ENCODE results near the gene OBP2A.
"Not testable (repeated sequence)": the region's sequence is repeated elsewhere in the genome, so short reads cannot be mapped to it uniquely, and the experiment has no call there.

The OBP2A gene

DNA sequence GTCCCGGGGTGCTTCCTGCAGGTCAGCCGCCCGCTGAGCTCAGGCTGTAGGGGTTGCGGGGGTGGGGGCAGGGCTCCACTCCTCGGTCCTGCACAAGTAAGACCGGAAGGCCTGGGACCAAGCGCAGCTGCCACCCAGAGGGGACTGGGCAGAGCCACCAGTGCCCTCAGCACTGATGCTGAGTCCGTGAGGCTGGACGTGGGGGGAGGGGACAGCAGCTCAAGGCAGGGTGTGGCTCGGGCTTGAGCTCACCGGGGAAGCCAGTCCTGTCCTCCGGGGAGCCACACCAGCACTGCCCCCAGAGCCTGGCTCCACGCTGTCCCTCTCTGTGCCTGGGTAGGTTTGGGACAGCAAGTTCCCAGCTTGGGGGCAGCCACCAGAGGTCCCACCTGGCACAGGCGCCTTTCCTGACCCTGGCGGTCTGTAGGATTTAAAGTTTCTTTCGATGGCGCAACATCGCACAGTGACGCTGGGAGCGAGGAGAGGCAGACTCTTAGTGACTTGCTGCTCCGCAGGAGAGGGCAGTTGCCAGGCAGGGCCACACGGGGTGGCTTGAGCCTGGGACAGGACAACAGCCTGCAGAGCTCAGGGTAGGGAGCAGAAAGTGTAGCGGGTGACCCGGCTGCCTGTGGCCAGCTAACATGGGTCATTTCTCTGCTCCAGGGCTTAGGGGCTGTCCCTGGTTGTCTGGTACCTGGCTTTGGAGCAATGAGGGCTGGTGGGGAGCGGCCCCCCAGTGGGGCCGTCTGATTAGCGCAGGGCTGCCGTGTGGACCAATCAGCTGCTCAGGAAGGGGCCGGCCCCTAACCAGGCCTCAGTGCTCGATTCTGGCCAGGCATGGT is 19.0 kb upstream of the OBP2A start:
- H3K27me3 Mint-ChIP-seq = peaks cover 15 to 20% of the 10 kb centered on the region in 2 donors
- H3K27ac Mint-ChIP-seq = no peak overlapping the region
- no peak overlapping the region for H3K4me3 Mint-ChIP-seq
- no peaks in the 10 kb centered on the region for H3K9me3 Mint-ChIP-seq
- no peaks in the 10 kb centered on the region for H3K4me1 Mint-ChIP-seq
- ATAC-seq (replicated peaks) (no peak), DNase-seq (no peak)
- H3K36me3 Mint-ChIP-seq = no peaks in the 10 kb centered on the region

DNA sequence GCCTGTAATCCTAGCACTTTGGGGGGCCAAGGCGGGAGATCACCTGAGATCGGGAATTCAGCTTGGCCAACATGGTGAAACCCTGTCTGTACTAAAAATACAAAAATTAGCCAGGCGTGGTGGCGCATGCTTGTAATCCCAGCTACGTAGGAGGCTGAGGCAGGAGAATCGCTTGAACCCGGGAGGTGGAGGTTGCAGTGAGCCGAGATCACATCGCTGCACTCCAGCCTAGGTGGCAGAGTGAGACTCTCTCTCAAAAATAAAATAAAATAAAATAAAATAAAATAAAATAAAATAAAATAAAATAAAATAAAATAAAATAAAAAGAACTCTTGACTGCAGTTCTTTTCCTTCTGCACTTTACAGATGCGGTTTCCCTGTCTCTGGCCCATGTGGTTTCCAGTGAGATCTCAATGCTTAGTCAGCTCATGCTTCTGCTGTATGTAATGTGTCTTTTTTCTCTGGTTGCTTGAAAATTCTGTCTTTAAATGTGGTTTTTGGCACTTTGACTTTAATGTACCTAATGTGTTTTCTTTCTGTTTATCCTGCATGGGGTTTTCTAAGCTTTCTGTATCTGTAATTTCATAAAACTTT is 17.0 kb upstream of the OBP2A start:
- H3K36me3 Mint-ChIP-seq, H3K27ac Mint-ChIP-seq: not testable (repeated sequence)

DNA sequence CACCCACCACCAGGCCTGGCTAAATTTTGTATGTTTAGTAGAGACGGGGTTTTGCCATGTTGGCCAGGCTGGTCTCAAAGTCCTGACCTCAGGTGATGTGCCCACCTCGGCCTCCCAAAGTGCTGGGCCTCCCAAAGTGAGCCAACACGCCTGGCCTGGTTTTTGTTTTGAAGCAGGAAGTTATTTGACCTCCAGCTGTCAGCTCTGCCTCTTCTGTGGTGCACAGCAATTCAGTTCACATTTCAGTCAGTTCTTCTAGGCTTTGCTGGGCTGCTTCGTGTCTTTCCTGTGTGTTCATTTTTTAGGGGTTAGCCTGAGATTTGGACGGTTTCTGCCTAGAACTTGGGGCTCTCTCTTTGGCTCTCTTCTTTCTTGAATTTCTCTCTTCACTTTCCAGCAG is 15.8 kb upstream of the OBP2A start:
- ATAC-seq (replicated peaks) (no peak), DNase-seq (no peak)
- H3K36me3 Mint-ChIP-seq = no peaks in the 10 kb centered on the region
- H3K4me1 Mint-ChIP-seq = no peaks in the 10 kb centered on the region
- H3K4me3 Mint-ChIP-seq = no peak overlapping the region
- no peaks in the 10 kb centered on the region for H3K9me3 Mint-ChIP-seq
- no peak overlapping the region for H3K27ac Mint-ChIP-seq
- H3K27me3 Mint-ChIP-seq = peaks cover 26 to 27% of the 10 kb centered on the region in 2 donors

More for the DNA sequence above, 17.0 kb upstream of the OBP2A start:
- H3K9me3 Mint-ChIP-seq; H3K4me1 Mint-ChIP-seq; H3K4me3 Mint-ChIP-seq; ATAC-seq (replicated peaks); DNase-seq: not testable (repeated sequence)
- peaks cover 15 to 16% of the 10 kb centered on the region in 2 donors for H3K27me3 Mint-ChIP-seq

DNA sequence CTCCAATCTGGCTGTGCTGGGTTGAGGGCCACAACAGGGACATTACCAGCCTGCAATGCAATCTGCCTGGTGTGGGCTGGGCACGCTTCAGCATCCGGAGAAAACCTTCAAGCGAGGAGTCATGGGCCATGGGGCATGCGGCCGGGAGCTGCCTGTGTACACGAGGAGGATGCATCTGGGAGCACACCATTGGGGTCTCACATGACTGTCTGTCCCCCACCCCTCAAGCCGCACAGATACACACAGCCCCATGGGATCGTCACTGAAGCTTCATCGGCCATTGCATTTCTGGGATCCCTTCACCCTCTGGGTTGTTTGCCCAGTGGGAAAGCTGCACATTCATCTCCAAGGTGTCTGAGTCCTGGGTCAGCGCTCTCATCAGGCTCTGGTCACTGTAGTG is 14.8 kb upstream of the OBP2A start:
- Mint-ChIP-seq H3K36me3 (no peaks in the 10 kb centered on the region), H3K9me3 (no peaks in the 10 kb centered on the region), H3K27ac (no peak overlapping the region), H3K4me1 (no peaks in the 10 kb centered on the region), H3K4me3 (no peak overlapping the region), H3K27me3 (peaks cover 26 to 27% of the 10 kb centered on the region in 2 donors)
- DNase-seq = no peak
- ATAC-seq (replicated peaks) = no peak

DNA sequence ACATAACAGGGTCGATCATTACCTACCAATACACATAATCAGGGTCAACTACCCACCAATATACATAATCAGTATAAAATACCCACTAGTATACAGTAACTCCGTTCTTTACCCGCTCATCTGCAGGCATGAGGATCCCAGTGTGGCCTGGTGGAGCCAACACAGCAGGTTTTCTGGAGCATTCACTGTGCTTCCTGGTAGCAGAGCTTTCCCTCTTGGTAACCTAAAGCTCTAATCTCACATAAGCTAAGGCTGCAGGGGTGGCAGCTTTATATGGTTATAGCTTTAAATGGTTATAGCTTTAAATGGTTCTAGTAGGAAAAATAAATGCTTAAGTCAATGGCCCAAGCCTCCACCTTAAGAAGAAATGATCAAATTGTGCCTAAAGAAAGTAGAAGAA is 12.8 kb upstream of the OBP2A start:
- Mint-ChIP-seq H3K27me3 (peaks cover 26 to 27% of the 10 kb centered on the region in 2 donors), H3K9me3 (peaks cover 0 to 1% of the 10 kb centered on the region in 2 donors), H3K4me3 (no peak overlapping the region), H3K36me3 (no peaks in the 10 kb centered on the region), H3K27ac (no peak overlapping the region), H3K4me1 (no peaks in the 10 kb centered on the region)
- no peak for DNase-seq
- ATAC-seq (replicated peaks) = no peak

DNA sequence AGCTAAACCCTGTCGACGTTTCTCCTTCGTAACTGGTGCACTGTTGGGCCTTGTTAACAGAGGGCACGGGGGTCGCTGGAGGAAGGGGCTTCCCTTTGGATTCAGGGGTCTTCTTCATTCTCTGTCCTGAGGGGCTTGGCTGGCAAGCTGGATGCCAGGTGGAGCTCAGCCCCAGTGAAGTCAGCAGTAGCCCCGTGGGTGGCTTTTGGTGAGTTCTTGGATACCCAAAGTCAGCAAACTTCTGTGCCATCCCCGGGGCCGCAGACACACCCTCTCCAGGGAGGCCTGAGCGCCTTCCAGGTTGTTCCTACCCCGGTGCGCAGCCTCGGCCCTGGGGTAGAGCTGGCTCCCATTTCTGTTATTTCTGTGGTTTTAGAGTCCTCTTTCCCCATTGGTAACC is 12.3 kb upstream of the OBP2A start:
- DNase-seq = no peak
- peaks cover 0 to 1% of the 10 kb centered on the region in 2 donors for H3K9me3 Mint-ChIP-seq
- H3K36me3 Mint-ChIP-seq = no peaks in the 10 kb centered on the region
- no peak for ATAC-seq (replicated peaks)
- H3K4me1 Mint-ChIP-seq = no peaks in the 10 kb centered on the region
- no peak overlapping the region for H3K4me3 Mint-ChIP-seq
- H3K27ac Mint-ChIP-seq = no peak overlapping the region
- H3K27me3 Mint-ChIP-seq = peaks cover 26 to 27% of the 10 kb centered on the region in 2 donors

DNA sequence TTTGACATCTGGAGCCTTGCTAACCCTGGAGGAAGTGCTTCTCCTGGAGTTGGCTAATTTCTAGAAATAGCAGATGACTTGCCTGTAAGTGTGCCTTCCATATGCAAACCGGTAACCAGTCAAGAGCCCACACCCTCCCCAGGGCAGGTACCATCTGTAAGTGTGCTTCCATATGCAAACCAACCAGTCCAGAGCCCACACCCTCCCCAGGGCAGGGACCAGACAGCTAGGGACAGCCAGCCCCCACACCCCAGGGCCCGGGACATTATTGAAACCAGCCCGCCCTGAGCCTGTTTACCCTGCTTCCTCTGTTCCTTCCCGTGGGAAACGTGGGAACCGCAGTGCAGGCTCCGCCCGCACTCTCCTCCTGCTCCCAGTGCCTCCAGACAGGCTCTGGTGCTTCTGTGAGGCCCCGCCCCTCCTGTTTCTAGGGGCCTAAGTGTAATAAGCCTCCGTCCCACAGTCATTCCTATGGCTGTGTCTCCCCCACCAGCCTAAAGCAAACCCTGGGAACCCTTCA is 11.7 kb upstream of the OBP2A start:
- ATAC-seq (replicated peaks); H3K27ac Mint-ChIP-seq; H3K9me3 Mint-ChIP-seq; H3K4me1 Mint-ChIP-seq; DNase-seq; H3K4me3 Mint-ChIP-seq; H3K36me3 Mint-ChIP-seq: not testable (repeated sequence)
- H3K27me3 Mint-ChIP-seq = peaks cover 24 to 25% of the 10 kb centered on the region in 2 donors

DNA sequence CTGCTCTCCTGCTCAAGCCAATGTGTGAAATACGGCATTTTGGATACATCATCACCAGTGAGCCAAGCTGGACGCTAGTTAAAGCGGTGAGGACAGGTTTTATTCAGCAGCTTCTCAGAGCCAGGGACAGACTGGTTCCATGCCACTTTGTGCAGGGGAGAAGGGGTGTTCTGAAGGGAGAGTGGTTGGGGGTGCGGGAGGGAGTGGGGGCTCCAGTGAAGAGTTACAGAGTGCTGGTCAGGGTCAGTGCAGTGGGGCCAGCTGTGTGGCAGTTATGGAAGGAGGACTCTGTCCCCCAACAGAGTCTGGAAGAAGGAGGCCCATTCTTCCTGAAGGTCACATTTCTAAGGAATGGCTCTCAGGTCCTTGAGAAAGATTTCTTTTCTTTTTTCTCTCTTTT is 11.1 kb upstream of the OBP2A start:
- peaks cover 19 to 24% of the 10 kb centered on the region in 2 donors for H3K27me3 Mint-ChIP-seq
- H3K4me1 Mint-ChIP-seq; H3K9me3 Mint-ChIP-seq; H3K27ac Mint-ChIP-seq; ATAC-seq (replicated peaks); H3K36me3 Mint-ChIP-seq; H3K4me3 Mint-ChIP-seq; DNase-seq: not testable (repeated sequence)

DNA sequence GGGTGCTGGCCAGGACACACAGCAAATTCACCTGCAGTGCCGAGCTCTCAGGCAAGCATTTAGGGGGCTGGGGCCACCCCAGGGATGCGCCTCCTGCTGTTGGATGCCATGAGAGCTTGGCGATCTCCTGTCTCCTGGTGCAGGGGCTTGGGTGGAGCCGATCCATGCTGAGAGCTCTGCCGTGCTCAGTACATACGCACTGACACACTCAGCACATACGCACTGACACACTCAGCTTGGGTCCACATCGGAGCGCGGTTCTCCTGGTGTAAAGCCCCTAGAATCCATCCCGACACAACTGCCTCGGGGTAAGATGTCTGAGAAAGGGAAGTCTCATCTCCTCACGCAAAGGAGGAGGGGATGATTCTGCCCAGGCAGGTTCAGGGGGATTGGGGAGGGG is 10.3 kb upstream of the OBP2A start:
- not testable (repeated sequence) for H3K9me3 Mint-ChIP-seq; ATAC-seq (replicated peaks); H3K27ac Mint-ChIP-seq; DNase-seq; H3K36me3 Mint-ChIP-seq; H3K4me3 Mint-ChIP-seq; H3K4me1 Mint-ChIP-seq
- peaks cover 18 to 31% of the 10 kb centered on the region in 2 donors for H3K27me3 Mint-ChIP-seq

DNA sequence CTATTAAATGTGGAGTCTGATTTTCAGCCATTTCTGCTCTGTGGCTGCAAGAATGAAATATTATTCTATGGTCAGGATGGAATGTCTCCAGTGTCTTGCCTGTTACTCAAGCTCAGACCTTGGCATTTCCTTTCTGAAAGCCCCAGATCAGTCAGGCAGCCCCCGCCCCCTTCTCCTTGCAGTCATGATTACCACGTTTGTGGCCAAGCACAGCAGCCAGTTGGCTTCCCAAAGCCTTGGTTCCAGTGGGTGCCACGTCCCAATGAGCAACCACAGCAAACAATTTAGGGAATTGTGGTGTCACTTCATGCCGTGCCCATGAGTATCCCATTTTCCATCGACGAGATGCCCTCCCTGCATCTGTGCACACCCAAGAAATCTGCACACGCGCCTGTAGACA is 9.7 kb upstream of the OBP2A start:
- Mint-ChIP-seq H3K4me1 (no peaks in the 10 kb centered on the region), H3K4me3 (no peak overlapping the region), H3K27me3 (peaks cover 16 to 30% of the 10 kb centered on the region in 2 donors), H3K27ac (no peak overlapping the region), H3K36me3 (no peaks in the 10 kb centered on the region), H3K9me3 (peaks cover 0 to 1% of the 10 kb centered on the region in 2 donors)
- ATAC-seq (replicated peaks) (no peak), DNase-seq (no peak)

DNA sequence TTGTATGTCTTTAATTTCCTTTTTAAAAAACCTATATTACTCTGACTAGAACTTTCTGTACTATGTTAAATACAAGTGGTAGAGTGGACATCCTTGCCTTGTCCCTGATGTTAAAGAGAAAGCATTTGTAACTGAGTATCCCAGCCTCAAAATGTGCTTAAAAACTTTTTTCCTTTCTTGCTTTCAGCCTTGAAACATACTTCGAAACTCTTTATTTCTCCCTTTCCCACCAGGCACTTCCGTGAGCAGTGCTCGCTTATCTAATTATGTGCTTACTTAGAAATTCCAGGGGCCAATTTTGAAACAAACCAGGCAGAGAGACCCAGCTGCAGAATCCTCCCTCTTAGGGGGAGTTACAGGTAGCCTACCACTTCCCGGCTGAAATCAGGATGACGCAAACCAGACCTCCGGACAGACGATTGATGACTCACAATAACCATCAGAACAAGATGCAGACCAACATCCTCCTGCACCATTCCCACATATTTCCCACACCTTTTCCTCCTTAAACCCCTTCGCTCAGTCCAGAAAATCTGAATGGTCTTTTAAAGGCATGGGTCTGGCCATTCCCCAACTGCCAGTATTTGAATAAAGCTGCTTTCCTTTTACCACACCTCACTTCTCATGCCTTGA is 2.5 kb upstream of the OBP2A start:
- peaks cover 14 to 19% of the 10 kb centered on the region in 2 donors for H3K27me3 Mint-ChIP-seq
- H3K9me3 Mint-ChIP-seq; H3K4me1 Mint-ChIP-seq; DNase-seq; ATAC-seq (replicated peaks); H3K27ac Mint-ChIP-seq; H3K36me3 Mint-ChIP-seq; H3K4me3 Mint-ChIP-seq: not testable (repeated sequence)

DNA sequence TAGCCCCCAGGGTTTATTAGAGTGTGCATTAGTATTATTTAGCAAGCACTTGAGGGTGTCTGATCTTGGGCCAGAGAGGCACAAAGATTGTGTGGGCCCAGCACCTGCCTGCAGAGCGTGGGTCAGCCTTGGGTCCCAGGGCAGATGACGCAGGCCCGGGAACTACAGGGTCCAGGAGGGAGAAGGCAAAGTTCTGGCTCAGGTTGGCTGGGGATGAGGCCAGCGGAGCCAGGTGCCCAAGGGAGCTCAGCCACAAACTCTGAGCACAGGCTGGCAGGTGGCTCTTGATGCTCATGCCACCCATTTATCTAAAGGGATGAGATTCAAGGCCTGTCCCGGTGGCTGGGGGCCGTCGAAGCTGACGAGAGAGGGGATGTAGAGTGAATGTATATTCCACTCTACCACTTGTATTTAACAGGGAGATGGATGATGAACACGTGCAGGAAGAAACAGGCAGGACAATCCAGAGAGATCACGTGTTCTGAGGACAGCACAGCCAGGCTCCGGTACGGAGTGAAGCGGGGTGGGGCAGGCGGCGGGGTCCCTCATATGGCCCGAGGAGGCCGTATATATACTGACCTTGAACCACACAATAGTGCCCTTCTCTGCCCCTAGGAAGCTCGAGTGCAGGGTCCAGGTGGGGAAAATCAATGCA is 818 bp upstream of the OBP2A start:
- Mint-ChIP-seq H3K4me1 (no peaks in the 10 kb centered on the region), H3K27ac (no peak overlapping the region), H3K4me3 (no peak overlapping the region), H3K27me3 (peaks cover 11 to 14% of the 10 kb centered on the region in 2 donors), H3K9me3 (no peaks in the 10 kb centered on the region), H3K36me3 (no peaks in the 10 kb centered on the region)
- DNase-seq (no peak), ATAC-seq (replicated peaks) (no peak)

DNA sequence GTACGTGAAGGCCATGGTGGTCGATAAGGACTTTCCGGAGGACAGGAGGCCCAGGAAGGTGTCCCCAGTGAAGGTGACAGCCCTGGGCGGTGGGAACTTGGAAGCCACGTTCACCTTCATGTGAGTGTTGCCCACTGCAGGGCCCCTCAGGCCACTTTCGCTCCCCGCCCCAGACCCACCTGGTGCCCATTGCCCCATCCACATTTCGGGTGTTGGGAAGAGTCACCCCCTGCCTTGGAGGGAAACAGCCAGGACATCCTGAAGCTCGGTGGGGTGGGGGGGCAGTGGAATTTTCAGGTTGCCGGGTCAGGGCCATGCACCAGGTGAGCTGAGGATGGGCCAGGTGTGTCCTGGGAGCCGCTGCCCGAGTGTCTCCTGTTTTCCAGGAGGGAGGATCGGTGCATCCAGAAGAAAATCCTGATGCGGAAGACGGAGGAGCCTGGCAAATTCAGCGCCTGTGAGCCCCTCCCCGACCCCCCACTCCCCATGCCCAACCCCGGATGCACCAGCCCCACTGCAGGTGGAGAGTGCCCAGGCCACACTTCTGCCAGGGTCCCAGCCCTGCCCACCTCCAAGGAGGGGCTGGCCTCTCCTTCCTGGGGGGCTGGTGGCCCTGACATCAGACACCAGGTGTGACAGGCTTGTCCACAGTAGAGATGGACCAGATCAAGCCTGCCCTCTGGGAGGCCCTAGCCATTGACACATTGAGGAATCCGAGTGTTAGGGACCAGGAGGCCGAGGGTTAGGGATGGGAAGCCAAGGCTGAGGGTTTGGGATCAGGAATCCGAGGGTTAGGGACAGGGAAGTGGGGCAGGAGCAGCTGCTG is 1.1 kb downstream of the OBP2A start:
- not testable (repeated sequence) for H3K4me1 Mint-ChIP-seq; H3K36me3 Mint-ChIP-seq; ATAC-seq (replicated peaks); H3K9me3 Mint-ChIP-seq; H3K4me3 Mint-ChIP-seq; DNase-seq; H3K27ac Mint-ChIP-seq
- peaks cover 7 to 14% of the 10 kb centered on the region in 2 donors for H3K27me3 Mint-ChIP-seq

Data from stimulated activated naive B cell treated with anti-CD40 and anti-IgM and Interleukin-4, amounts not matched to agents 10 μg/mL and 1 μg/mL and 100 μg/mL, for 72 hours (primary cell).